GM18873 (cell line): ENCODE measurements around the gene LRP8.
A peak's percentile ranks its signal among the peaks of the same experiment; 100 is the strongest.

ENCODE experiments used
- ATAC-seq: cut with Tn5 transposase; IDR thresholded peaks from one replicate; pipeline ENCODE4 v1.9.1; 2021; ENCODE audit warnings: mild to moderate bottlenecking, moderate library complexity, moderate number of reproducible peaks; ENCODE audit not compliant: unreplicated experiment, low FRiP score

Gene LRP8

DNA sequence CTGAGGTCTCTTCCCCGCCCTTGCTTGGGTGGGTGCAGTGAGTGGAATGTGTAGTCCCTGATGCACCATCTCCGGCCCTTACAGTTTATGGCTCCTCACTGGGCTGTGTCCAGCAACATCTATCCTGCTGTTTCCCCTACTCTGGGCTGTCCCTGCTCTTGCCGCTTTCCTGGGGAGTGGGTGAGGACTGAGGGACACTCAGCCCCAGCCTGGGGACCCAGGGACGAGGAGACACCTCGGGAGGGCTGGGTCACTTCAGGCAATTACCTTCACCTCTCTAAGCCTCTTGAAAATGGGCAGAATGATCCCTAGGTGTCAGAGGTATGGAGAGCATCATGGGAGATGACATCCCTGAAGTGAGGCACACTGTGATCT is 13.6 kb upstream of the LRP8 start:
- ATAC-seq: no peak

DNA sequence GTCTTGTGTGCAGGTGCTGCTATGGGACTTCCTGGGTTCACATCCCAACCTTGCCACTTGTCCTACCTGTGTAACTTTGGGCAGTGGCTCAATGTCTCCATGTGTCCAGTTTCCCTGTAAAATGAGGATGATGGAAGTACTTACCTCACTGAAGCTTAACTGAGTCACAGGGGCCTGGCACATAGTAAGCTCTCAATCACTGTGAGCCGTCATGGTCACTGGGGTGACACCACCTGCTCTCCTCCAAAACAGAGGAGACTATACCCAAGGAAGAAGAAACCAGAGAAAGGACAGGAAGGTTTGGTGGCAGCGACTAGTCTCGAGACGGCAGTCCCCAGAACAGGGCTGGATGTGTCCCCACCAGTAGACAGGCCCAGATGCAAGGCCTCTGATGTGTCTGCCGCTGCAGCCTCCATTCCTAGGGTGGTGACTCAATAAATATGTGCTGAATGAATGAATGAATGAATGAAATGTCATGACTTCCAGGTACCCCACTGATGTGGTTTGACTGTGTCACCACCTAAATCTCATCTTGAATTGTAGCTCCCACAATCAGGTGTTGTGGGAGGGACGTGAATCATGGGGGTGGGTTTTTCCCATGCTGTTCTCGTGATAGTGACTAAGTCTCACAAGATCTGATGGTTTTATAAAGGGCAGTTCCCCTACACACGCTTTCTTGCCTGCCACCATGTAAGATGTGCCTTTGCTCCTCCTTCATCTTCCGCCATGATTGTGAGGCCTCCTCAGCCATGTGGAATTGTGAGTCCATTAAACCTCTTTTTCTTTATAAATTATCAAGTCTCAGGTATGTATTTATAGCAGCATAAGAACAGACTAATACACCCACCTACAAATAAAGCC is 13.0 kb upstream of the LRP8 start:
- ATAC-seq: no peak

DNA sequence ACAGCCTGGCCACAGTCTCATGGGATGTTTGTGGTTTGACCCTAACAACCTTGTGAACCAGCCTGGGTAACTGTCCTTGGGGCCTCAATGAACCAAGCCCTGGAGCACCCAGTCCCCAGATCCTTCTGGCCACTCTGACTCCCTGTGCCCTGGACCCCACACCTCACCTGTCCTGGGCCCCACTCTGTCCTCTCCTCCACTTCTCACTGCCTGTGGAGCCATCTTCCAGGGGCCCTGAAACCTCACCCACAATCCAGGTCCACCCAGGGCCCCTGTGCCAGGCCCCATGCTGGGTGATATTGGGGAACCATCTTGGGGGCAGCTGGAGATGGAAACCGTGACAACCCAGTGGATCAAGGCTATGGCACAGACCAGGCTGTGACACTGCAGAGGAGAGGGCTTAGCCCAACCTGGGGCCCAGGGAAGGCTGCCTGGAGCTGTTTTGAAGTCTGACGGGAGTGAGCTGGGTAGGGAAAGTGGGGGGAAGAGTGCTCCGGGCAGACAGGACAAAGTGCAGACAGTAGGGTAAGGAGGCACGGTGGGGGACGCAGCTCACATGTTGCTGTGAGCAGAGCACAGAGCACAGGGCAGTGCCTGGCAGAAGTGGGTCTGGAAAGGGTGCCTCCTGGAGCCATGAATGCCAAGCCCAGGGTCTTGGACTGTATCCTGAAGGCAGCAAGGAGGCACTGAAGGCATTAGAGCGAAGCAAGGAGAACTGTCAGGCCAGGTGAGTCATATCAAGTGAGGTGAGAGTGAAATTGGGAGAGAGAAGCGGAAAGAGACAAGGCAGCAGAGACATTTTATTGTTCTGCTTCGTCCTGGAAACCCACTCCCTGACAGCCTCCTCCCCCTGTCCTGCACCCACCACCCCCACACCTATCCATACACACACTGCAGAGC is 12.1 kb upstream of the LRP8 start:
- no peak for ATAC-seq

DNA sequence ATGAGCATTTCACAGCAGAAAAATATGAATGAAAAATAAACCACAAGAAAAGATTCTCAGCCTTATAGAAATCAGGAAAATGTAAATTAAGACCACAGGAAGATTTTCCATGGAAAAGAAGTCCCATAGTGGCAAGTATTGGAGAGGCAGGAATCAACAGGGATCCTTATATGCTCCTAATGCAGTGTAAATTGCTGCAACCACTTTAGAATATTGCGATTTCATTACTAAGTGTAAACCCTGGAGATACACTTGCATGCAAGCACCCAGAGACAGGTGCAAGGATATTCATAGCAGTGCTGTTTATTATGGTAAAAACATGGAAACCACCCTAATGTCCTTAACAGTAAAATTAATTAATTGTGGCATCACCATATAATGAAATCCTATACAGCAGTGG is 10.6 kb upstream of the LRP8 start:
- no peak for ATAC-seq

DNA sequence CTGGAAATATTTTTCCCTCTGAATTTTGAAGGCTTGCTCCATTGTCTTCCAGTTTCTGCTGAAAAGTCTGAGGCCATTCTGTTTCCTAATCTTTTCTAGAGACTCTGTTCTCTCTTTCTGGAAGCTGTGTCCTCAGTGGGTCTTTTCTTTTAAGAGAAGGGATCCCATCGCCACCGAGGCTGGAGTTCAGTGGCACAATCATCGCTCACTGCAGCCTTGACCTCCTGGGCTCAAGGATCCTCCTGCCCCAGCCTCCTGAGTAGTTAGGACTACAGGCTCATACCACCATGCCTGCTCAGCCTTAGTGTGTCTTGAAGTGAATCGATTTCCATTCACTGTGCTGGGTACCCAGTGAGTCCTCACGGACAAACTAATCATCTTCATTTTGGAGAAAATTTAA is 9.6 kb upstream of the LRP8 start:
- no peak for ATAC-seq

DNA sequence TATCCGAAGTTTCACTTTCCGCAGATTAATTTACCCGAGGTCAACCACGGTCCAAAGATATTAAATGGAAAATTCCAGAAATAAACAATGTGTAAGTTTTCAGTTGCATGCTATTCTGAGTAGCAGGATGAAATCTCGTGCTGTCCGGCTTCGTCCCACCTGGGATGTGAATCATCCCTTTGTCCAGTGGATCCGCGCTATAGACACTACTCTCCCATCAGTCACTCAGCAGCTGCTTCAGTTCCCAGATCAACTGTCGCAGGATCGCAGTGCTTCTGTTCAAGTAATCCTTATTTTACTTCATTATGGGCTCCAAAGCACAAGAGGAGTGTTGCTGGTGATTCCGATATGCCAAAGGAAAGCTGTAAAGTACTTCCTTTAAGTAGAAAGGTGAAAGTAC is 8.3 kb upstream of the LRP8 start:
- no peak for ATAC-seq

DNA sequence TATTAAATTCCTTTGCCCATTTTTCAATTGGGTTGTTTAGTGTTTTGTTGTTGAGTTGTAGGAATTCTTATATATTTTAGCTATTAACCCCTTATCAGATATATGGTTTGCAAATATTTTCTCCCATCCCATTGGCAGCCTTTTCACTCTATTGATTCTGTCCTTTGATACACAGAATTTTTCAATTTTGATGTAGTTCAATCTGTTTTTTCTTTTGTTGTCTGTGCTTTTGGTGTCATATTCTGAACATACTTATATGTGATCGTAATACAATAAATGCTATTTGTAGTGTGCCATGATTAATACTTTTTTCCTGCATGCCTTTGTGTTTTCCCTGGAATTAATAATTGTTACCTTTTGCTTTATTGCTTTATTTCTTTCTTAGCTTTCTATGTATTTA is 7.8 kb upstream of the LRP8 start:
- no peak for ATAC-seq

DNA sequence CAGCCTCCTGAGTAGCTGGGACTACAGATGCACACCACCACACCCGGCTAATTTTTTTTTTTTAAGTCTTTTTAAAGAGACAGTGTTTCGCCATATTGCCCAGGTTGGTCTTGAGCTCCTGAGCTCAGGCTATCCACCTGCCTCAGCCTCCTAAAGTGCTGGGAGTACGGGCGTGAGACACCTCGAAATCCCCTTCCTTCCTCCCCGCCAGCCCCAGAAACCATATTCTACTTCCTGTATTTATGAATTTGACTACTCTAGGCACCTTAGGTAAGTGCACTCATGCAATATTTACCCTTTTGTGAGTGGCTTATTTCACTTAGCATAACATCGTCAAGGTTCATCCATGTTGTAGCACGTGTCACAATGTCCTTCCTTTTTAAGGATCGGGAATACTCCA is 6.9 kb upstream of the LRP8 start:
- ATAC-seq: no peak

DNA sequence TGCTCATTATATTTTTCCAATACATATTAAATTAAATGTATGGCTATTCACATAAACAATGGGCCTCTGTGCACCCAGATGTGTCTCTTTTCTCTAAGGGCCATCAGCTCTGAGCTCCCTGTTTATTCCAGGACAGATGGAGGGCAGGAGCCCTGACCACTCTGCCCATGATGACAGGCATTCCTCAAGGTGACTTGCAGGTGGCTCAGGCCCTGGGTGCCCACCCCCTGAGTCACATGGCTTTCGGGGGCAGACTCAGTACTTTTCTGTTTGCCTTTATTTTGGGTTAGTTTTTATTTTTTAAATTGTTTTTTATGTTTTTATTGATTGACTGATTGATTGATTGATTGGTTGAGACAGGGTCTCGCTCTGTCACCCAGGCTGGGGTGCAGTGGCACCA is 6.4 kb upstream of the LRP8 start:
- ATAC-seq: no peak

DNA sequence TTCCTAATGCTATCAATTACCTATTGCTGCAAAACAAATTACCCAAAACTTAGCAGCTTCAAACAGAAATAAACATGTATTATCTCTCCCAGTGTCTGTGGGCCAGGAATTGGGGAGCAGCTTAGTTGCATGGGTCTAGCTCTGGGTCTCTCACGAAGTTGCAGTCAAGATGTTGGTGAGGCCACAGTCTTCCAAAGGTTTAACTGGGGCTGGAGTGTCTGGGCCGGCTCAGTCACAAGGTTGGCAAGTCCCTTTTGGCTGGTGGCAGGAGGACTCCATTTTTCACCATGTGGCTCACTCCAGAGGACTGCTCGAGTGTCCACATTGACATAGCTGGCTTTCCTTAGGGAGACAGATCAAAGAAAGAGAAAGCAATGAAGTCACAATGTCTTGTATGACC is 5.0 kb upstream of the LRP8 start:
- no peak for ATAC-seq

DNA sequence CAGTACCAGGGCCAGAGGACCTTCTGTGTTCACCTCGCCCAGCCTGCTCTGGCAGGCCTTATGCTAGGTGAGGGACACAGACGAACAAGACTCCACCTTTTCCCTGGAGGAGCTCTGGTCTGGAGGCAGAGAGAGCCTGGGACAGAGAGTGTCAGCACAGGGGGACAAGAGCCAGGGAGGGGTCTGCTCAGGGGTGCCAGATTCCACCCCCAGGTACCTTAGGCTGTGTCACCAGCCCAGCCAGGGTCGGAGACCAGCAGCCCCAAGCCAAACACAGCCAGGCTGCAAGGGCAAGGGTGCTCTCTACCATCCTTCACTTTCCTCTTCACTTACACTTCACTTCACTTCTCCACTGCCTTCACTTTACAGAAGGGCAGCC is 4.3 kb upstream of the LRP8 start:
- ATAC-seq: no peak

DNA sequence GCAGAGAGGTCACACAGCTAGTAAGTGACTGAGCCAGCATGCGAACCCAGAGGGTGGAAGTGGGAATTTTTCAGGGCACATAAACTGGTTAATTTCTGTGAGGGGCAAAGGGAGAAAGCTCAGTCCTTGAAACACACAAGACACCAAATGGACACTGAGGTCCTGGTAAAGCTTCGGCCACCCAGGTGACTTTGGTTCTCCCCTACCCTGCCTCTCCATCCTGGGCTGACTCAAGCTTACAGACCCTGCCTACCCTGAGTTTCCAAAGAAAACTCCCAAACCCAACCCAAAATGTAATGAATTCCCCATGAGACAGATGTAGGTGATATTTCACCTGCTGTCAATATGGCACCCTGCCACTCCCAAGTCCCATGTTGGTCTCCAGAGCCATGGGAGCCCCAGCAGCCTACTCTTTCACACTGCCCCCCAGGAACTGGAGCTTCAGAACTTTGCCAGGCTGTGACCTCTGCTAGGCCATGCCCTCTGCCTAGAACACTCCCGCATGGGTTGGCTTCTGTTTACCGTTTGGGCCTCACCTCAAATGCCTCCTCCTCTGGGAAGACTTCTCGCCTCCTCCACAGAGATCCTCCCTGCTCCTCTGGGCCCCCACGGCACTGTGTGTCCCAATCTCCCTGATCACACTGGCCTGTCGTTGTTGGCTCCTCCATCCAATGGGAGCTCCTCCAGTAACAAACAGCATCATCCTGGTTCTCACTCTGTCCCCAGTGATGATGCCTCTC is 3.7 kb upstream of the LRP8 start:
- no peak for ATAC-seq

DNA sequence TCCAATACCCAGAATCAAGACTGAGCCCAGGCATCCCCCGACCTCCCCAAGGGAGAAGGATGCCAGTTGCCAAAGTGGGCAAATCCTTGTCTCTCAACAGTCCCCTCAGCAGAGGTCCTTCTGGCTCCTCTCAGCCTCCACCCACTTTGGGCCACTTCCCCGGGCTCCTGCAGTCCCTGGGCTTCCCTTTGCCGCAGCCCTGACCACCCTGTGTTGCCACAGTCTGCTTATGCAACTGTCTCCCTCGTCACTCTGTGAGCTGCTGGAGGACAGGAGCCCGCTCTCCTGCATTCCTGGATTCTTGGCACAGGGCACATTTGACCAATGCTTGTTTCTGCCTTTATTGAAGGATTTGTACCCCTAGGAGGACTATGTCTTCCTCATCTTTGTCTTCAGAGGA is 2.9 kb upstream of the LRP8 start:
- ATAC-seq: no peak

DNA sequence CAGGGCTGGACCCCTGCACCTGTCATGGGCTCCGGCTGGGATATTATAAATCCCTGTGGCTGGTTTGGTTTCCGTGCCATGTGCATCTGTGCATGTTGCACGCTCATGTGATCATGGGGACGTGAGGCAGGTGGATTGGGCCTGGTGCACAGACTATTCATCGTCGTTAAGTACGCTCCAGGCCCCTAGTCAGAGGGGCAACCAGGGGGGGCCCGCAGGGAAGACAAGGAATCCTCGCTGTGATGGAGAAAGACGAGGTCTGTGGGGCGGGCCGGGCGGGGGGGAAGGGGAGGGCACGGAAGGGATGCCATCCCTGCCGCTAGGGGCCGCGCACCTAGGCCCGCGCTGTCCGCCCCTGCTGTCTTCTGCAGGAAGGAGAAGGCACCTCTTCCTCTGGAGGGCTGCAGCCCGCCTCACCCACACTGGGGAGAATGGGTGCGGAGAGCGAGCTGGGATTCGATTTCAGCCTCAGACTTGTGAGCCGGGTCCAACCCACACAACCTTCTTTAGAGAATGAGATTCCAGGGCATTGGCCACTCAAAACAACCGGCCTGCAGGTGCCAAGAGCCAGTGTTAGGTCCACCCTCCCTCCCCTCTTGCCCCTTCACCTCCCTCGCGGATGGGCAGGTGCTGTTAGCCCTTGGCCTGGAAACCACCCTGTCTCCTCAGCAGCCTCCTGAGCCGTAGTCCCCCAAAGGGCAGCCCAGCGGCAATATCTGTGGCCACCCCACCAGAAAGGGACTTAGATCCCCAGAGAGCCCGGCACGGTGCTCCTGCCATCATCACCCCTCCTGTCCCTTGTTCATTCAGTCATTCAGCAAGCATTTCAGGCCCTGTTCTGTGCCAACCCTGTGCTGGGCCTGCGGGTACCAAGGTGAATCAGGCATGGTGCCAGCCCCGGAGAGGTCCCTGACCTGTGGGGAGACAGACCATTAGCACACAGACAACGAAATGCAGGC is 950 bp upstream of the LRP8 start:
- no peak for ATAC-seq

DNA sequence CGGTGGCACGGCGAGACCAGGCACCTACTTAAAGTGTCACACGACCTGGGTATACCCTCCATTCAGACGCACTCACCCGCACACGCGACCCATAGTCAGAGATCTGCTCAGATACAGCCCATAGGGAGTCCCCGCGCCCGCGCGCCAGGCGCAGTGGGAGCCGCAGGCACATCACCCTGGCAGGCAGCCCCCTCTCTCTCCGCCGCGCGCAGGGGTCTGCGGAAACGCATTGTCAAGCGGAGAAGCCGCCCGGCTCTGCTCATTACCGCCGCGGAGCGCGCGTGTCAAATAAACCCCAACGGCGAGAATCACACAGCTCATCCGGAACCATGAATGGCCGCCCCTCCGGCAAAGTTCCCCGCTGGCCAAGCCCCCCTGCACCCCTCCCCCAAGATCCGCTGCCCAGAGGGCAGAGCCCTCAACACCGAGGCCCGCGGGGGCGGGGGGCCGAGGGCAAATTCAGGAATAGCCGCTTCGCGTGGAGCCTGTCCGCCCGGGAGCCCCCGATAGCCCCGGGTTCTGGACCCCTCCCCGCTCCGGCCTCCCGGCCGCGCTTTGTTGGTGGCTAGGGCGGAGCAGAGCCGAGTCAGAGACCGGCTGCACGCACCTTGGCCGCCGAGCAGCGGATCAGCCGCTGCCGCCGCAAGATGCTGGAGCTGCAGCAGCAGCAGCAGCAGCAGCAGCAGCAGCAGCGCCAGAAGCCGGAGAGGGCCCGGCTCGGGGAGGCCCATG is 522 bp downstream of the LRP8 start:
- no peak for ATAC-seq

DNA sequence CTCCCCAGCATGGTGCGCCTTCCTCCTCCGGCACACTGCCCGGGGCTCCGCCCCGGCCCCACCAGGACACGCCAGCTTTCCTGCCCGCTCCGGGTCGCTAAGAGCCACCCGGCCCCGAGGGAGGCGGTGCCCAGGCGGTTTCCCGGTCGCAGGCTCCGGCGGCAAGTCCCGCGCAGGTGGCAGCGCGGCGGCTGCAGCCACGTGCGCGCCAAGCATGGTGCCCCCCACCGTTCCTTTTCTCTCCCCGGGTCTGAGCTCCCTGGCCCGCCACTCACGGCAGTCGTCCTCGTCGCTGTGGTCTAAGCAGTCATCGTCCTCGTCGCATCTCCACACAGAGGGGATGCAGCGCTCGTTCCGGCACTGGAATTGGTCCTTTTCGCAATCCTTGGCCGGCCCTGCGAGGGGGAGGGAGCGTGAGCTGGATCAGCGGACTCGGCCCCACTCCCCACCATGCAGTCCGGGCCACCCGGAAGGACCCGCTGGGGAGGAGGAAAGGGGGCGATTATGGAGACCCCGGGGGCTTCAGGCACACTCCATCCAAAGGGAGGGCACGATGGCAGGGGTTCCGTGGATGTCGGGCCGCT is 1.2 kb downstream of the LRP8 start:
- peak; percentile 2 for ATAC-seq

DNA sequence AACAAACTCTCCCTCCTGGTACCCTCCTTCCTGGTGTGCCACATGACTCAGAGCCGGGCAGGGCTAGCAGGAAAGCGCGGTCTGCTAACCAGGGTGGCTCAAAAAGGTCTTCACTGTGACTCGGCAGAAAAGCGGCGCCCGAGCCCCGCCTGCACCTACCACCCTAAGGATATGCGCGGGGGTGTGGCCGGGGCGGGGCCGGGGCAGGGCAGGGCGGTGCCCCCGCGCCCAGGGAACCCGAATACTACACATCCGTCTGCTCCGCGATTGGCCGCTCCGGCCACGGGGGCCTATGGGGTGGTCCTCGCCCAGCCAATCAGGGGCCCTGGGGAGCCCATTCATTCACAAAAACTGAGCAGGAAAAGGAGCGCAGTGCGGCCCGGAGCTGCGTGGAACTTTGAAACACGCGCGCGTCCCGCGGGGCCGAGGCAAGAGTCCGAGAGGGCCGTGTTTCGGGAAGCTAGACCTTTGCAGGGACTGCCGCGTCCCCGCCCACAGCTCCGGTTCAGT is 1.7 kb downstream of the LRP8 start:
- ATAC-seq: peak; percentile 86

DNA sequence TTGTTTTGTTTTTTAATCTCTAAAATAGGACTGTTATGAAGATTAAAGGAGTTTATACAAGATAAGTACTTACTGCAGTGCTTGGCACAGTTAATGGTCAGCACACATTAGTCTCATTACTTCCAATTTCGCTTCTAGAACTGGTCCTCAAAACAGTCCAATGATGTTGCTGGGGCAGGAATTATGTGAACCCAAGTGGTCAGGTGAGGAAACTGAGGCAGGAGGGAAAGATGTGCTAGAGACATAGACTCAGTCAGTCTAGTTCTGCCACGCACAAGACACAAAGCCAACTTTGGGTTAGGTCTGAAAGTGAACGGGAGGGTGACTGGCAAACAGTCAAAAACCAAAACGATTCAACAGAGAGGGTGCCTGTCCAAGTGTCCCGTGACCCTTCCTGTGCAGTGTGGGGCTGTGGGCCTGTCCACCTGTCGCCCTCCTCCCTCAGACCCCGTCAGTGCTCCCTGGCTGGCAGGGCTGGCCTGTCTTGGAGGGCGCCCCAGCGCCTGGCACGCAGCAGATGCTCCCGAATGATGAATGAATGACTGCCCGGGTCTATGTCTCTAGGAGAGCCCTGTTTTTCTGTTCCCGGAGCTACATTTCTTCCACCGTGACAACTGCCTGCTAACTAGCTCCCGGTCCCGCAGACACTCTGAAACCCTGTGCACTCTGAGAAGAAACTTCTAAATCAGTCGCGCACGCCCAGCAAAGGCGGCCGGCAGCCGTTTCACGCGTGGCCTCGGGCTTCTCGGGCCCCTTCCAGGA is 2.4 kb downstream of the LRP8 start:
- ATAC-seq: no peak
